ENCODE results near the gene PGBD1. TPM values are rescaled to one million over a fixed set of nuclear protein-coding genes. Genes with fewer than 3 reads are reported as not detected.
A peak's percentile ranks its signal among the peaks of the same experiment; 100 is the strongest.

Gene PGBD1
- total and polyA plus RNA-seq, 2 of the 13 experiments (the other 11 are each of a cell fraction or from before 2014, with no cell fraction given), result 3.6 to 6.9 TPM

- TF ChIP-seq ZNF678 (CRISPR knock-in tag; IDR thresholded peaks at IDR 0.05), result no peak
- TF ChIP-seq ARID2 (CRISPR knock-in tag; IDR thresholded peaks at IDR 0.05; ENCODE audit: borderline replicate concordance), result 0 out of 2 replicates have a peak, but pooled peaks have one; percentile 47
- TF ChIP-seq ZNF180 (CRISPR knock-in tag; IDR thresholded peaks at IDR 0.05; ENCODE audit: borderline replicate concordance, low read depth), result no peak
- TF ChIP-seq TP53 (CRISPR knock-in tag; conservative IDR thresholded peaks at IDR 0.05), result no peak
- no peak for TF ChIP-seq TEF (CRISPR knock-in tag; IDR thresholded peaks at IDR 0.05)
- no peak for TF ChIP-seq ZNF20 (CRISPR knock-in tag; IDR thresholded peaks at IDR 0.05)
- TF ChIP-seq MIXL1 (CRISPR knock-in tag; IDR thresholded peaks at IDR 0.05), result 0 out of 2 replicates have a peak, but pooled peaks have one; percentile 12
Observed at GRCh38 chr6:28349344-28349891, 68.0 kb downstream of the PGBD1 start (continued).

DNA sequence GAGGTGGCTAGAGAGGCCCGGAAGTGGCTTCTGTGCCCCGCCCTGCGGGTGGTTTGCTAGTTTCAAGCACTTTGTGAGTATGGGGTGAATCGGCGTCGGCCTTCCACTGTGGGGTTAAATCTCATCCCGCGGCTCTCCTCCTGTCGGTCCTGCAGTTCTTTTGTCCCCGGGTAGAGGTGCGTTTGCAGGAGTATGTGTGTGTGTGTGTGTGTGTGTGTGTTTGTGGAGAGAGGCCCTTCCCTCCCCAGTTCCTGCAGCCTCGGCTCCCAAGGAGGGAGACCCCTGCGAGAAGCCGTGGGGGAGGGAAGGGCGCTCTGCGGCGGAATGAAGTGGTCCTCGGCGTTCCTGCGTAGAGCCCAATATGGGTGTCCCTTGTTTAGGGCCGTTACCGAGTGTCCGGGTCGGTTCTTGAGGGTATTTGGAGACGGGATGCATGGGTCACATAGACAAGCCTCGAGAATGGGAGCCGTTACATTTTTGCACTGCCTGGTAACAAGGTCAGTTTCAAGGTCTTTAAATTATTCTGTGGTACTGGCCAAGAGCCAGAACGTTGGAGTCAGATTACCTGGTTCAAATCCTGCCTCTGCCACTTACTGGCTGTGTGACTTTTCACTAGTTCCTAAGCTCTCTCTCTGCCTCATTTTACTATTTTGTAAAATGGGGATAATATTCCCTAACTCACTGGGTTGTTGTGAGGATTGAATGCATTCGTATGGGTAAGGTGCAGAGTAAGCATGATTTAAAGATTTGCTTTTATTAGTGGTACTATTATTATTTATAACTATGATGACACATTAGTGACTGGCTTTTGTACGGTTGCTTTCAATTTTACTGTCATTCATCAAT is 68.7 kb downstream of the PGBD1 start, which contains the start of gene ZKSCAN3:
Gene ZKSCAN3, plus strand, starts transcription at position 56 of the 846 bp plus-strand sequence. CDS start 9,640 bp downstream, outside the sequence.
- intact Hi-C loops (cut with micrococcal nuclease; ENCODE audit: unreplicated experiment) (loop anchor here (1.0 kb wide), 3 partner anchors 33 to 98 kb away; partner anchors contain the start of genes PGBD1 and ZKSCAN4), in situ Hi-C loops (cut with HindIII; ENCODE audit: extremely low pct_ligation_motif_present, low pct_unique_long_range_greater_than_20kb) (no loop called here)
- Histone ChIP-seq H3K4me3 (replicated peaks in 1 of 3; ENCODE audit: insufficient read depth in 1 of 3, low read depth in 2 of 3, low read length in 3 of 3) (peak within 1 kb of the TSS; percentile 63 to 98 (median 85)), H3K9me3 (ENCODE audit: low read length) (no peaks in the 10 kb centered on the region), H2AFZ (ENCODE audit: low read length) (peak within 1 kb of the TSS; percentile 99), H4K20me1 (ENCODE audit: insufficient read depth, low read length) (no peaks in the 10 kb centered on the region), H3K4me2 (ENCODE audit: low read depth, low read length) (peak within 1 kb of the TSS; percentile 92), H3K27ac (ENCODE audit: extremely low read length, insufficient read depth, low read length) (peak within 1 kb of the TSS; percentile 77), H3K27me3 (ENCODE audit: control insufficient read depth in 1 of 2, insufficient read depth in 2 of 2, low read length in 2 of 2) (no peaks in the 10 kb centered on the region; a peak in 1 of 5 replicates), H3K4me1 (ENCODE audit: insufficient read depth, low read length) (peaks cover 32% of the 10 kb centered on the region), H3K36me3 (replicated peaks in 1 of 2; ENCODE audit: control insufficient read depth in 1 of 2, insufficient read depth in 2 of 2, low read length in 2 of 2) (no peaks in the 10 kb centered on the region), H3K9ac (ENCODE audit: insufficient read depth, low read depth, low read length) (peak within 1 kb of the TSS; percentile 78), H3K79me2 (ENCODE audit: insufficient read depth, low read length) (peaks cover 26% of the 10 kb centered on the region)
- BruUV-seq (replicated peaks), result TSS peak; percentile 86
- ATAC-seq (peak; percentile 97), FAIRE-seq (peak; percentile 37), DNase-seq (ENCODE audit: low spot score) (peak; percentile 84)
- CTCF ChIA-PET (ENCODE audit: low intra/inter-chr PET ratio, low total read pairs), result no interaction called here
- WGBS (ENCODE audit: low lambda C conversion rate), result 2% methylated on average over 28 of the region's 30 CpGs
- POLR2A ChIA-PET, result interaction anchor here (0.6 to 2.3 kb wide), 16 partner anchors 12 to 226 kb away, joined by 3 to 28 read pairs (median 5); partner anchors contain the start of genes PGBD1, ZKSCAN4, ZKSCAN8 and ZSCAN12
- TF ChIP-seq PRPF4 (IDR thresholded peaks at IDR 0.05; ENCODE audit: low read depth, low read length, poor library complexity, severe bottlenecking) (no peak), TP53 (CRISPR knock-in tag; conservative IDR thresholded peaks at IDR 0.05) (no peak), ZNF317 (CRISPR knock-in tag; IDR thresholded peaks at IDR 0.05) (peak; percentile 75; the same call in 1 of the 2 replicates), IKZF1 (IDR thresholded peaks at IDR 0.05) (no peak), HDAC6 (IDR thresholded peaks at IDR 0.05; ENCODE audit: low read depth, low read length) (no peak), ZFP41 (CRISPR knock-in tag; IDR thresholded peaks at IDR 0.05; ENCODE audit: borderline replicate concordance) (0 out of 2 replicates have a peak, but pooled peaks have one; percentile 56), ZNF574 (CRISPR knock-in tag; IDR thresholded peaks at IDR 0.05) (peak; percentile 100), MAFF (IDR thresholded peaks at IDR 0.05; ENCODE audit: low read depth, low read length) (peak; percentile 46; the same call in 1 of the 2 replicates)
- TF ChIP-seq, protein P1, sequence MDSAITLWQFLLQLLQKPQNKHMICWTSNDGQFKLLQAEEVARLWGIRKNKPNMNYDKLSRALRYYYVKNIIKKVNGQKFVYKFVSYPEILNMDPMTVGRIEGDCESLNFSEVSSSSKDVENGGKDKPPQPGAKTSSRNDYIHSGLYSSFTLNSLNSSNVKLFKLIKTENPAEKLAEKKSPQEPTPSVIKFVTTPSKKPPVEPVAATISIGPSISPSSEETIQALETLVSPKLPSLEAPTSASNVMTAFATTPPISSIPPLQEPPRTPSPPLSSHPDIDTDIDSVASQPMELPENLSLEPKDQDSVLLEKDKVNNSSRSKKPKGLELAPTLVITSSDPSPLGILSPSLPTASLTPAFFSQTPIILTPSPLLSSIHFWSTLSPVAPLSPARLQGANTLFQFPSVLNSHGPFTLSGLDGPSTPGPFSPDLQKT (CRISPR knock-in tag; IDR thresholded peaks at IDR 0.05; ENCODE audit: borderline replicate concordance), result no peak

Data from HepG2 (cell line).